Measurements from ENCODE around the gene TDRD1. TPM values are rescaled to one million over a fixed set of nuclear protein-coding genes. Genes with fewer than 3 reads are reported as not detected.

The TDRD1 gene
- total RNA-seq, 1 experiment from 2014 or later: not detected

GRCh38 chr10:114138581-114138980, 40.6 kb upstream of the TDRD1 start:
- Histone ChIP-seq H3K36me3 (ENCODE audit: control insufficient read depth in 1 of 2, insufficient read depth in 2 of 2, low read length in 2 of 2) (peaks cover 0 to 2% of the 10 kb centered on the region in 2 experiments; a peak in 1 of 4 replicates), H2AFZ (ENCODE audit: low read depth, low read length, poor library complexity, severe bottlenecking) (no peak overlapping the region), H3K4me1 (ENCODE audit: control insufficient read depth in 1 of 2, insufficient read depth in 2 of 2, low read length in 2 of 2) (no peaks in the 10 kb centered on the region), H3K9ac (ENCODE audit: low read length) (no peak overlapping the region), H3K9me2 (ENCODE audit: insufficient read depth) (no peaks in the 10 kb centered on the region), H3K27me3 (ENCODE audit: insufficient read depth, low read length) (no peaks in the 10 kb centered on the region), H3K79me2 (ENCODE audit: insufficient read depth, low read length) (no peaks in the 10 kb centered on the region), H3K4me3 (replicated peaks in 1 of 2; ENCODE audit: low read depth in 1 of 2, low read length in 2 of 2) (no peak overlapping the region), H3K9me3 (ENCODE audit: control insufficient read depth in 1 of 2, insufficient read depth in 1 of 2, low read depth in 1 of 2, low read length in 2 of 2) (no peaks in the 10 kb centered on the region), H4K20me1 (ENCODE audit: insufficient read depth) (no peaks in the 10 kb centered on the region), H3K4me2 (ENCODE audit: low read length) (no peak overlapping the region), H3K27ac (ENCODE audit: low read depth, low read length) (no peak overlapping the region)
- no peak for DNase-seq (ENCODE audit: low read depth, low spot score)
- ChIA-PET CTCF (no interaction called here), POLR2A (no interaction called here), RAD21 (ENCODE audit: low non-redundant PET in 1 of 2, low total read pairs in 2 of 2, uncharacterized antibody in 2 of 2, unreplicated experiment in 2 of 2) (no interaction called here)
- TF ChIP-seq CTCF (IDR thresholded peaks at IDR 0.05 in 2 of 3, conservative IDR thresholded peaks at IDR 0.05 in 1 of 3; ENCODE audit: borderline replicate concordance in 1 of 3, insufficient read depth in 1 of 3, low read depth in 2 of 3, low read length in 2 of 3): no peak
- TF ChIP-seq EZH2phosphoT487 (IDR thresholded peaks at IDR 0.05; ENCODE audit: borderline replicate concordance): no peak
- ATAC-seq: no peak
- intact Hi-C loops (cut with micrococcal nuclease): no loop called here
- no TSS peak for BruUV-seq (replicated peaks)

DNA sequence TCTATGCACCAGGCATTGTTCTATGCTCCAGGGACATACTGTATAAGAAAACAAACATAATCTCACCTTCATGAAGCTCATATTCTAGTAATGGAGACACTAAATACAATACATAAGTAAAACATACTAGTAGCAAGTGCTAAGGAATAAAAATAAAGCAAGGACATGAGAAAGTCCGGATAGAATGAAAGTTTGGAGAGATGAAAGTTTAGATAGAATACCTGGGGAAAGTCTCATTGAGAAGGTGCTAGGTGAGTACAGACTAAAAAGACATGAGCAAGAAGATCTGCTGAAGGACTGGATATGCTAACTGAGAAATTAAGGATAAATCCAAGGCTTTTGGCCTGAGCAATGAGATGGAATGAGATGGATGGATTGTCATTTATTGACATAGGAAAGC, 39.1 kb upstream of the TDRD1 start:
- ATAC-seq (no peak), DNase-seq (ENCODE audit: low read depth, low spot score) (no peak)
- ChIA-PET POLR2A (interaction anchor here (1.2 kb wide), 1 partner anchor 1582 kb away, joined by 3 read pairs; no protein-coding TSS in a partner anchor), CTCF (no interaction called here), RAD21 (ENCODE audit: low non-redundant PET in 1 of 2, low total read pairs in 2 of 2, uncharacterized antibody in 2 of 2, unreplicated experiment in 2 of 2) (no interaction called here)
- H2AFZ ChIP-seq (ENCODE audit: low read depth, low read length, poor library complexity, severe bottlenecking): no peak overlapping the region
- H4K20me1 ChIP-seq (ENCODE audit: insufficient read depth): no peaks in the 10 kb centered on the region
- no peaks in the 10 kb centered on the region for H3K9me2 ChIP-seq (ENCODE audit: insufficient read depth)
- H3K36me3 ChIP-seq (ENCODE audit: control insufficient read depth in 1 of 2, insufficient read depth in 2 of 2, low read length in 2 of 2): peaks cover 0 to 2% of the 10 kb centered on the region in 2 experiments; a peak in 1 of 4 replicates
- H3K4me2 ChIP-seq (ENCODE audit: low read length): no peak overlapping the region
- BruUV-seq (replicated peaks): no TSS peak
- H3K9me3 ChIP-seq (ENCODE audit: control insufficient read depth in 1 of 2, insufficient read depth in 1 of 2, low read depth in 1 of 2, low read length in 2 of 2): no peaks in the 10 kb centered on the region
- no peaks in the 10 kb centered on the region for H3K27me3 ChIP-seq (ENCODE audit: insufficient read depth, low read length)
- no peak for TF ChIP-seq SRF (IDR thresholded peaks at IDR 0.05; ENCODE audit: low read depth)
- no peak for TF ChIP-seq CBX3 (IDR thresholded peaks at IDR 0.05; ENCODE audit: low read depth)
- TF ChIP-seq CTCF (IDR thresholded peaks at IDR 0.05 in 2 of 3, conservative IDR thresholded peaks at IDR 0.05 in 1 of 3; ENCODE audit: borderline replicate concordance in 1 of 3, insufficient read depth in 1 of 3, low read depth in 2 of 3, low read length in 2 of 3): no peak
- no peak for TF ChIP-seq RAD21 (IDR thresholded peaks at IDR 0.05; ENCODE audit: low read depth)
- no peak for TF ChIP-seq POLR2AphosphoS5 (IDR thresholded peaks at IDR 0.05; ENCODE audit: low read depth, low read length)
- TF ChIP-seq EZH2phosphoT487 (IDR thresholded peaks at IDR 0.05; ENCODE audit: borderline replicate concordance): no peak
- no peak for TF ChIP-seq EZH2 (IDR thresholded peaks at IDR 0.05)
- TF ChIP-seq JUND (IDR thresholded peaks at IDR 0.05): no peak
- no peak for TF ChIP-seq POLR2A (IDR thresholded peaks at IDR 0.05; ENCODE audit: borderline replicate concordance, extremely low read depth, insufficient read depth, insufficient read length)
- no peak for TF ChIP-seq YY1 (IDR thresholded peaks at IDR 0.05; ENCODE audit: extremely low read depth, insufficient replicate concordance, low read depth, low read length)
- no peak for TF ChIP-seq TCF7L2 (IDR thresholded peaks at IDR 0.05; ENCODE audit: borderline replicate concordance, extremely low read depth, insufficient read depth, insufficient read length)
- no peak for TF ChIP-seq ZFX (IDR thresholded peaks at IDR 0.05)
- TF ChIP-seq CEBPB (IDR thresholded peaks at IDR 0.05; ENCODE audit: low read depth): no peak
- H3K4me1 ChIP-seq (ENCODE audit: control insufficient read depth in 1 of 2, insufficient read depth in 2 of 2, low read length in 2 of 2): no peaks in the 10 kb centered on the region
- H3K79me2 ChIP-seq (ENCODE audit: insufficient read depth, low read length): no peaks in the 10 kb centered on the region
- H3K9ac ChIP-seq (ENCODE audit: low read length): no peak overlapping the region
- H3K4me3 ChIP-seq (replicated peaks in 1 of 2; ENCODE audit: low read depth in 1 of 2, low read length in 2 of 2): no peak overlapping the region
- intact Hi-C loops (cut with micrococcal nuclease): no loop called here
- no peak overlapping the region for H3K27ac ChIP-seq (ENCODE audit: low read depth, low read length)

All from HCT116 (cell line).